Glutamatergic neuron (in vitro differentiated cells): ENCODE measurements around the gene LRCOL1. TPM values are rescaled to one million over a fixed set of nuclear protein-coding genes. Genes with fewer than 3 reads are reported as not detected.

Experiments
- DNase-seq: peaks from one replicate; pipeline ENCODE4 v3.0.0; 2022
- H3K27ac Mint-ChIP-seq: one replicate; pipeline ENCODE4 v1.8.0; 2020; ENCODE audit warnings: mild to moderate bottlenecking, mixed read lengths, inconsistent platforms; ENCODE audit not compliant: unreplicated experiment
- H3K27me3 Mint-ChIP-seq: one replicate; pipeline ENCODE4 v1.8.0; 2020; ENCODE audit warnings: mild to moderate bottlenecking, moderate library complexity, mixed read lengths, inconsistent platforms; ENCODE audit not compliant: unreplicated experiment
- H3K36me3 Mint-ChIP-seq: one replicate; pipeline ENCODE4 v1.8.0; 2020; ENCODE audit warnings: mild to moderate bottlenecking, mixed read lengths, inconsistent platforms; ENCODE audit not compliant: unreplicated experiment
- H3K4me1 Mint-ChIP-seq: one replicate; pipeline ENCODE4 v1.8.0; 2020; ENCODE audit warnings: mild to moderate bottlenecking, low read depth, mixed read lengths, inconsistent platforms; ENCODE audit not compliant: unreplicated experiment
- H3K4me3 Mint-ChIP-seq: one replicate; pipeline ENCODE4 v1.8.0; 2020; ENCODE audit warnings: mild to moderate bottlenecking, mixed read lengths, inconsistent platforms; ENCODE audit not compliant: unreplicated experiment
- H3K9me3 Mint-ChIP-seq: one replicate; pipeline ENCODE4 v1.8.0; 2020; ENCODE audit warnings: mild to moderate bottlenecking, moderate library complexity, mixed read lengths, inconsistent platforms; ENCODE audit not compliant: unreplicated experiment
- CTCF ChIP-seq: fragments of 200-600 bp; sonication (generic); IDR thresholded peaks from one replicate; pipeline ENCODE4 v1.5.0; 2021; ENCODE audit not compliant: partially characterized antibody, unreplicated experiment
- long read RNA-seq: library from polyadenylated mRNA; unstranded; transcript quantifications from one replicate; pipeline ENCODE4 v2.0.0, GENCODE V29; 2020; ENCODE audit not compliant: unreplicated experiment
- total RNA-seq: library from RNA; stranded (reverse); fragmentation: NEBNext Ultra II Directional; extraction: Animal tissue kit (Norgen Biotek cat#: 25700); gene quantifications from one replicate; pipeline ENCODE4 v1.2.1, GENCODE V29; 2021; ENCODE audit not compliant: unreplicated experiment

The LRCOL1 gene
- not detected for total RNA-seq
- long read RNA-seq, result 0 reads

- no peak within 1 kb of the TSS for H3K27ac Mint-ChIP-seq
- no peak for TF ChIP-seq CTCF
- peaks cover 2% of the 10 kb centered on the region for H3K9me3 Mint-ChIP-seq
- no peak within 1 kb of the TSS for H3K4me3 Mint-ChIP-seq
- H3K36me3 Mint-ChIP-seq, result no peaks in the 10 kb centered on the region
- H3K27me3 Mint-ChIP-seq, result peaks cover 5% of the 10 kb centered on the region
- peaks cover 6% of the 10 kb centered on the region for H3K4me1 Mint-ChIP-seq
- DNase-seq, result no peak
Measured at GRCh38 chr12:132610051-132610759, at the start of gene LRCOL1. Gene LRCOL1 (minus strand): TSS chr12:132610582. CDS start chr12:132606251, 4,331 bp downstream.

GRCh38 chr12:132660052-132660451 lies 49.7 kb upstream of the LRCOL1 start:
- Mint-ChIP-seq H3K9me3 (no peaks in the 10 kb centered on the region), H3K27me3 (peaks cover 1% of the 10 kb centered on the region), H3K4me3 (no peak overlapping the region), H3K36me3 (no peaks in the 10 kb centered on the region), H3K27ac (no peak overlapping the region), H3K4me1 (no peaks in the 10 kb centered on the region)
- DNase-seq, result no peak
- TF ChIP-seq CTCF, result no peak

GRCh38 chr12:132659146-132659545 lies 48.8 kb upstream of the LRCOL1 start:
- no peaks in the 10 kb centered on the region for H3K9me3 Mint-ChIP-seq
- no peaks in the 10 kb centered on the region for H3K4me1 Mint-ChIP-seq
- no peak overlapping the region for H3K27ac Mint-ChIP-seq
- peaks cover 1% of the 10 kb centered on the region for H3K27me3 Mint-ChIP-seq
- no peaks in the 10 kb centered on the region for H3K36me3 Mint-ChIP-seq
- DNase-seq, result no peak
- H3K4me3 Mint-ChIP-seq, result no peak overlapping the region
- TF ChIP-seq CTCF, result no peak

- no peak for TF ChIP-seq CTCF
- DNase-seq, result no peak
- no peaks in the 10 kb centered on the region for H3K4me1 Mint-ChIP-seq
- H3K27me3 Mint-ChIP-seq, result peaks cover 1% of the 10 kb centered on the region
- H3K36me3 Mint-ChIP-seq, result no peaks in the 10 kb centered on the region
- H3K9me3 Mint-ChIP-seq, result no peaks in the 10 kb centered on the region
- no peak overlapping the region for H3K4me3 Mint-ChIP-seq
- H3K27ac Mint-ChIP-seq, result no peak overlapping the region
Measured at GRCh38 chr12:132658149-132658894, 47.9 kb upstream of the LRCOL1 start.
